NK-92 (cell line): Measurements from ENCODE around the gene S100A5.

ENCODE experiments used
- DNase-seq: peaks from one replicate; lab custom pipeline; 2025; ENCODE audit not compliant: unreplicated experiment; lab: John Stamatoyannopoulos, UW

S100A5 gene

GRCh38 chr1:153548722-153549688 is 8.3 kb upstream of the S100A5 start, which contains the start of gene S100A3:
Gene S100A3 (minus strand): TSS chr1:153549258. CDS start chr1:153548485, 773 bp downstream.
- no peak for DNase-seq

GRCh38 chr1:153547560-153548551 is 7.1 kb upstream of the S100A5 start:
- no peak for DNase-seq

- no peak for DNase-seq
Observed at GRCh38 chr1:153546796-153547559, 6.2 kb upstream of the S100A5 start.

- DNase-seq, result no peak
Observed at GRCh38 chr1:153546371-153546770, 5.6 kb upstream of the S100A5 start.

GRCh38 chr1:153545067-153546055 is 4.6 kb upstream of the S100A5 start, which contains the start of gene S100A4:
Gene S100A4 (minus strand): TSS chr1:153545806. CDS start chr1:153544794, 1,012 bp downstream.
- DNase-seq, result no peak

GRCh38 chr1:153544453-153545066 is 3.8 kb upstream of the S100A5 start:
- DNase-seq, result no peak

GRCh38 chr1:153543736-153544135 is 3.0 kb upstream of the S100A5 start:
- DNase-seq, result no peak

- no peak for DNase-seq
Observed at GRCh38 chr1:153542956-153543711, 2.4 kb upstream of the S100A5 start.

GRCh38 chr1:153541641-153542590 is 1.2 kb upstream of the S100A5 start:
- DNase-seq, result no peak

- no peak for DNase-seq
Observed at GRCh38 chr1:153539395-153540093, 1.2 kb downstream of the S100A5 start.

GRCh38 chr1:153538315-153538821 is 2.4 kb downstream of the S100A5 start:
- DNase-seq, result no peak

- DNase-seq, result no peak
Observed at GRCh38 chr1:153537376-153537730, 3.4 kb downstream of the S100A5 start.

- DNase-seq, result no peak
Observed at GRCh38 chr1:153536671-153537375, 3.9 kb downstream of the S100A5 start.

GRCh38 chr1:153536012-153536670 is 4.6 kb downstream of the S100A5 start:
- no peak for DNase-seq
